ENCODE data around the gene PACS1. TPM values are rescaled to one million over a fixed set of nuclear protein-coding genes. Genes with fewer than 3 reads are reported as not detected.

The PACS1 gene
- total and polyA plus RNA-seq, 9 donors = 22.4 to 92.9 (median 73.9) TPM

DNA sequence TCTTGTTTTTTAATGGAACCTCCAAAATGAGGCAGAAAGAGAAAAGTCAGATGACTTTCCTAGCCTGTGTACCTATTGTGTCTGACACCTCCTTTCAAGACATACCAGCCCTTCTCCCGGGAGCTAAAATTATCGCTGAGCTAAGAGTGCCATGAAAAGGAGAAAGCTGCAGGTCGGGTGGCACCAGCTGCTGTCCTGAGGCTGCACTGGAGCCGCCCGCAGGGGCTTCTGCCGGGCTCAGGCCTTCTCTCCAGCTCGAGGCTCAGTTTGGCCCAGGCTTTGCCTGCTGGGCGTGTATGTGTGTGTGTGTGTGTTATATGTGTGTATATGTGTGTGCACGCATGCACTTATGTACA, 170.7 kb downstream of the PACS1 start:
- H3K4me1 ChIP-seq (ENCODE audit: insufficient read depth) = no peaks in the 10 kb centered on the region
- TF ChIP-seq EP300 (IDR thresholded peaks at IDR 0.05) (no peak), POLR2A (IDR thresholded peaks at IDR 0.05) (no peak)
- TF ChIP-seq, protein P1, sequence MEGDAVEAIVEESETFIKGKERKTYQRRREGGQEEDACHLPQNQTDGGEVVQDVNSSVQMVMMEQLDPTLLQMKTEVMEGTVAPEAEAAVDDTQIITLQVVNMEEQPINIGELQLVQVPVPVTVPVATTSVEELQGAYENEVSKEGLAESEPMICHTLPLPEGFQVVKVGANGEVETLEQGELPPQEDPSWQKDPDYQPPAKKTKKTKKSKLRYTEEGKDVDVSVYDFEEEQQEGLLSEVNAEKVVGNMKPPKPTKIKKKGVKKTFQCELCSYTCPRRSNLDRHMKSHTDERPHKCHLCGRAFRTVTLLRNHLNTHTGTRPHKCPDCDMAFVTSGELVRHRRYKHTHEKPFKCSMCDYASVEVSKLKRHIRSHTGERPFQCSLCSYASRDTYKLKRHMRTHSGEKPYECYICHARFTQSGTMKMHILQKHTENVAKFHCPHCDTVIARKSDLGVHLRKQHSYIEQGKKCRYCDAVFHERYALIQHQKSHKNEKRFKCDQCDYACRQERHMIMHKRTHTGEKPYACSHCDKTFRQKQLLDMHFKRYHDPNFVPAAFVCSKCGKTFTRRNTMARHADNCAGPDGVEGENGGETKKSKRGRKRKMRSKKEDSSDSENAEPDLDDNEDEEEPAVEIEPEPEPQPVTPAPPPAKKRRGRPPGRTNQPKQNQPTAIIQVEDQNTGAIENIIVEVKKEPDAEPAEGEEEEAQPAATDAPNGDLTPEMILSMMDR (IDR thresholded peaks at IDR 0.05) = no peak
- H3K4me3 ChIP-seq = no peak overlapping the region
- intact Hi-C loops (cut with DNase I) = no loop called here
- DNase-seq = no peak
- H3K27me3 ChIP-seq = no peaks in the 10 kb centered on the region
- WGBS, 3 donors = 87 to 90% (median 88%) methylated on average over 9 of the region's 9 CpGs
- no peaks in the 10 kb centered on the region for H3K36me3 ChIP-seq
- H3K27ac ChIP-seq = no peak overlapping the region
- H3K9me3 ChIP-seq = no peaks in the 10 kb centered on the region

DNA sequence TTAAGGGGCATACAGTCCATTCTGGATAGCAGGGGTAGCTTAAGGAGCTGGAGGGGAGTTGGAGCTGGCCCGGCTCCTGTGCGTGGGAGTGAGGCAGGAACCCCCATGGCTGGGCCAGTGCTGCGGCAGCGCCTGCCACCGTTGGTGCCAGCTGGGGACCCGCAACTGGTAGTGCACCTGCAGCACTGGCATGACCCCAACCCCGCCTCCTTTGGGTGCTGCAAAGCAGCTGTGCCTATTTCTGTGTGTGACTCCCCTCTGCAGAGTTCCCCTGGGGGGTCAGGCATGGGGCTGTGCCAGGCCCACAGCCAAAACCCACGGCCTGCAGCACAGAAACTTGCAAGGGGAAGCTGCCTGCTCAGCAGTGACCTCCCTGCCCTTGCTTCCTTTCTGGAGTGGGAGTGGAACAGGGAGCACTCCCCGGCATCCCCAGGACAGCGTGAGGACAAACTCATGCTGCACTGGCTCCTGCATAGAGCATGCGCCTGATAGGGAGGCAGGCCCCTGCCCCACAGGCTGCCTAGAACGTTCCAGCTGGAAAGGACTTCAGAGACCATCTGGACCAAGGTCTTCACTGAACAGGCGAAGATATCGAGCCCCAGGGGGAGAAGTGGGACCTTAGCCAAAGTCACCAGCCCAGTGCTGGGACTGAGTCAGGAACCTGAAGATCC, 172.2 kb downstream of the PACS1 start:
- Histone ChIP-seq H3K27ac (no peak overlapping the region), H3K36me3 (no peaks in the 10 kb centered on the region), H3K4me3 (no peak overlapping the region), H3K27me3 (no peaks in the 10 kb centered on the region), H3K9me3 (no peaks in the 10 kb centered on the region), H3K4me1 (ENCODE audit: insufficient read depth) (no peaks in the 10 kb centered on the region)
- TF ChIP-seq EP300 (IDR thresholded peaks at IDR 0.05) (no peak), POLR2A (IDR thresholded peaks at IDR 0.05) (no peak)
- TF ChIP-seq, protein P1 (IDR thresholded peaks at IDR 0.05) = no peak
- DNase-seq = peak in 3 of 5 donors; percentile 41 to 64 (median 53)
- 32 to 37% (median 34%) methylated on average over 10 to 14 of the region's 14 CpGs for WGBS, 3 donors
- intact Hi-C loops (cut with DNase I) = no loop called here

DNA sequence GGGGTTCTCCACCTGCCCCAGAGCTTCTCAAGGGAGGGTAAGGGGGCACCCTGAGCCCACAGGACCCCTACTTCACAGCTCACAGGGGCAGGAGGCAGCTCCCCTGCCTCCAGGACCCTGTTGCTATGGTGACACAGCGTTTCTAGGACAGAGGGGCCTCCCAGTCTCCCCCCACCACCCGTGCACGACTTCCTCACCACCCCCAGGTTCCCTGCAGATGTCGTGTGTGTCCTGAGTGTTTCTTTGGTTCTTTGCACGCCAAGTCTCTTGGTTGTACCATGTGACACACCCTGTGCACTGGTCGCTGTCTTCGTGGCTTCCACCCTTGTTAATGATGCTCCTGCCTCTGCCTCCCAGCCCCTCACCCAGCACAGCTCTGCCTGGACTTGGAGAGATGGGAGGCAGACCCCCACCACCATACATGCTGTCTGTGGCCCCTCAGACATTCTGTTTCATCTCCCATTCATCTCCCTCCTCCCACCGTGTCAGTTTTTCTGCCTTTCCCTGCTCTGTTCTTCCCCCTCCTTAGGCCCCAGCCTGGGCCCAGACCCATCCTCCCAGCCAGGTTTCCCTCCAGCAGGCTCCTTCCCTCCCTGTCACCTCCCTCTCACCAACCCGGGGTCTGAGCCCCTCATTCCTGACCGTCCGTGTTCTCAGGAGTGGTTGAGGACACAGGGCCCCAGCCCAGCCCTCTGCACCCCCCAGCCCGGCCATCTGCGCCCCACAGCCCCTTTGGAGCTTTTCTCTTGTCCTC, 173.9 kb downstream of the PACS1 start:
- intact Hi-C loops (cut with DNase I) = no loop called here
- H3K27me3 ChIP-seq = no peaks in the 10 kb centered on the region
- H3K4me1 ChIP-seq (ENCODE audit: insufficient read depth) = no peaks in the 10 kb centered on the region
- 63 to 68% (median 64%) methylated on average over 13 of the region's 13 CpGs for WGBS, 3 donors
- H3K4me3 ChIP-seq = no peak overlapping the region
- no peak for DNase-seq
- no peaks in the 10 kb centered on the region for H3K9me3 ChIP-seq
- H3K36me3 ChIP-seq = no peaks in the 10 kb centered on the region
- TF ChIP-seq EP300 (IDR thresholded peaks at IDR 0.05) (no peak), POLR2A (IDR thresholded peaks at IDR 0.05) (no peak)
- TF ChIP-seq, protein P1 (IDR thresholded peaks at IDR 0.05) = no peak
- no peak overlapping the region for H3K27ac ChIP-seq

DNA sequence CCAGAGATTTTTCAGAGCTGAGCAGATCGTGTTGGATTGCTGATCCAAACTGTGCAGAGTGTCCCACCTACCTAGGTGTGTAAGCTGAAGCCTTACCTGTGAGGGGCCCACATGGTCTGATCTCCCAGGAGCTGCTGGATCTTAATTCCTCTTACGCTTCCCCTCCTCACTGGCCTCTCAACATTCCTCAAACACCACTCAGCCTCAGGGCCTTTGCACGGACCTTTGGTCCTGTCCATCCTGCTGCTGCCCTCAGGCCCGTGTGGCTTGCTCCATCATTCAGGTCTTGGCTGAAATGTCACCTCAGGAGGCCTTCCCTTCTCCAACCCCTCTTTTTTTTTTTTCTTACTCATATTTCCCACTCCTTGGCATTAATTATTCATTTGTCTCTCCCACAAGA, 177.2 kb downstream of the PACS1 start:
- intact Hi-C loops (cut with DNase I) = no loop called here
- TF ChIP-seq, protein P1 (IDR thresholded peaks at IDR 0.05) = no peak
- no peak for TF ChIP-seq POLR2A (IDR thresholded peaks at IDR 0.05)
- TF ChIP-seq EP300 (IDR thresholded peaks at IDR 0.05) = no peak
- Histone ChIP-seq H3K27ac (no peak overlapping the region), H3K4me3 (no peak overlapping the region), H3K27me3 (no peaks in the 10 kb centered on the region), H3K36me3 (no peaks in the 10 kb centered on the region), H3K9me3 (no peaks in the 10 kb centered on the region), H3K4me1 (ENCODE audit: insufficient read depth) (no peaks in the 10 kb centered on the region)
- 87 to 89% (median 87%) methylated on average over 4 of the region's 4 CpGs for WGBS, 3 donors
- no peak for DNase-seq

Measured in ovary (tissue), 9 donors.